ENCODE data around the gene RIMKLA. TPM values are rescaled to one million over a fixed set of nuclear protein-coding genes. Genes with fewer than 3 reads are reported as not detected.
A peak's percentile ranks its signal among the peaks of the same experiment; 100 is the strongest.

Gene RIMKLA
- polyA plus RNA-seq, 3 donors = not detected

DNA sequence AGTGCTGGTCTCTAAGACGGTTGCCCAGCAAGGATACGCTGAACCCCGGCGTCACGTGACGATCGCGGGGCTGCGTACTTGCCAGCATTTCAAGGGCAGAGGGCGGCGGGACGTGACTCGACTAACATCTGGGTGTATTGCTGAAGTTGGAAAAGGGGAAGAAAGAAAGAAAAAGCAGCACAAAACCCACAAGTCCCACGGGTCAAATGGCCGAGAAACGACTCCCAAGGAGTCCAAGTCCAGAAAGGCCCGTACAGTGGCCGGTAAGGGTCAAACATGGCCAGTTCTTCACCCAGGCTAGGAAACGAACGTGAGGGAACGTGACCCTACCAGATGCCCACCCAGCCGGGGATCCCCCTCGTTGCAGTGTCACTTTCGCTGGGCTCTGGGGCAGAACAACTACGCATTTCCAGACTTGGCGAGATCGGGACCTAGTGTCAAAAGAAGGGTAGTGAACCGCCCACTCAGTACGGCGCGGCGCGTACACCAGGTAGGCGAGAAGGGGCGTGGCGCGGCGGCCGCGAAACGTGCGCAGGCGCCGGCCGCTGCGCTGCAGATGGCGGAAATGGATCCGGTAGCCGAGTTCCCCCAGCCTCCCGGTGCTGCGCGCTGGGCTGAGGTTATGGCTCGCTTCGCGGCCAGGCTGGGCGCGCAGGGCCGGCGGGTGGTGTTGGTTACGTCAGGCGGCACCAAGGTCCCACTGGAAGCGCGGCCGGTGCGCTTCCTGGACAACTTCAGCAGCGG lies 75.6 kb downstream of the RIMKLA start, which contains the start of the genes PPCS and ZMYND12:
Gene PPCS, plus strand, starts transcription at position 534 of the 744 bp plus-strand sequence. Its CDS starts 23 bp downstream, at position 557.
Gene ZMYND12, minus strand, starts transcription at position 13 of the 744 bp plus-strand sequence. CDS start 25 bp downstream, outside the sequence.
- Mint-ChIP-seq H3K4me1 (peaks cover 22% of the 10 kb centered on the region), H3K36me3 (peaks cover 35 to 41% of the 10 kb centered on the region in 2 donors), H3K4me3 (peak within 1 kb of the TSS; percentile 92 to 96), H3K27me3 (ENCODE audit: low read depth in 3 of 3) (peaks cover 0 to 1% (median 0%) of the 10 kb centered on the region in 3 donors), H3K27ac (peak within 1 kb of the TSS; percentile 93 to 98 (median 95)), H3K9me3 (no peaks in the 10 kb centered on the region)
- H3K36me3 ChIP-seq (replicated peaks in 1 of 2; ENCODE audit: control insufficient read depth in 1 of 2, insufficient read depth in 2 of 2, low read length in 2 of 2) = peaks cover 25 to 36% of the 10 kb centered on the region in 2 donors
- WGBS (ENCODE audit: insufficient coverage) = under 1% methylated on average over 58 of the region's 66 CpGs
- peak within 1 kb of the TSS; percentile 64 to 91 (median 89) for H3K4me3 ChIP-seq (replicated peaks in 1 of 3; ENCODE audit: low read depth in 2 of 3, low read length in 3 of 3)
- H3K4me1 ChIP-seq (ENCODE audit: control insufficient read depth in 1 of 2, insufficient read depth in 2 of 2, low read length in 2 of 2) = peaks cover 14 to 28% of the 10 kb centered on the region in 2 donors
- TF ChIP-seq, protein P1, sequence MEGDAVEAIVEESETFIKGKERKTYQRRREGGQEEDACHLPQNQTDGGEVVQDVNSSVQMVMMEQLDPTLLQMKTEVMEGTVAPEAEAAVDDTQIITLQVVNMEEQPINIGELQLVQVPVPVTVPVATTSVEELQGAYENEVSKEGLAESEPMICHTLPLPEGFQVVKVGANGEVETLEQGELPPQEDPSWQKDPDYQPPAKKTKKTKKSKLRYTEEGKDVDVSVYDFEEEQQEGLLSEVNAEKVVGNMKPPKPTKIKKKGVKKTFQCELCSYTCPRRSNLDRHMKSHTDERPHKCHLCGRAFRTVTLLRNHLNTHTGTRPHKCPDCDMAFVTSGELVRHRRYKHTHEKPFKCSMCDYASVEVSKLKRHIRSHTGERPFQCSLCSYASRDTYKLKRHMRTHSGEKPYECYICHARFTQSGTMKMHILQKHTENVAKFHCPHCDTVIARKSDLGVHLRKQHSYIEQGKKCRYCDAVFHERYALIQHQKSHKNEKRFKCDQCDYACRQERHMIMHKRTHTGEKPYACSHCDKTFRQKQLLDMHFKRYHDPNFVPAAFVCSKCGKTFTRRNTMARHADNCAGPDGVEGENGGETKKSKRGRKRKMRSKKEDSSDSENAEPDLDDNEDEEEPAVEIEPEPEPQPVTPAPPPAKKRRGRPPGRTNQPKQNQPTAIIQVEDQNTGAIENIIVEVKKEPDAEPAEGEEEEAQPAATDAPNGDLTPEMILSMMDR (IDR thresholded peaks at IDR 0.05) = no peak
- peaks cover 24% of the 10 kb centered on the region for H3K79me2 ChIP-seq (ENCODE audit: insufficient read depth, low read length)
- H3K9me3 ChIP-seq (replicated peaks in 1 of 2; ENCODE audit: control insufficient read depth in 1 of 2, insufficient read depth in 1 of 2, low read length in 2 of 2) = no peaks in the 10 kb centered on the region
- intact Hi-C loops (cut with micrococcal nuclease) = loop anchor here in 1 of 2 donors (2.0 to 5.0 kb wide), 2 partner anchors 121 to 226 kb away; partner anchors contain the start of genes FOXJ3 and YBX1
- H3K27ac ChIP-seq (ENCODE audit: low read depth in 1 of 2, low read length in 2 of 2) = peak within 1 kb of the TSS; percentile 74 to 92
- H3K27me3 ChIP-seq (ENCODE audit: control insufficient read depth in 2 of 2, insufficient read depth in 2 of 2, low read length in 2 of 2) = no peaks in the 10 kb centered on the region
- peak within 1 kb of the TSS; percentile 100 for H2AFZ ChIP-seq (ENCODE audit: insufficient read depth, low read depth, low read length, poor library complexity, severe bottlenecking)
- peak within 1 kb of the TSS; percentile 96 for H3K4me2 ChIP-seq (replicated peaks; ENCODE audit: extremely low read depth, low read length, poor library complexity, severe bottlenecking)
- peak; percentile 77 to 89 (median 86) for DNase-seq
- H4K20me1 ChIP-seq (ENCODE audit: insufficient read depth, low read length) = no peaks in the 10 kb centered on the region
- peak within 1 kb of the TSS; percentile 96 for H3K9ac ChIP-seq (ENCODE audit: insufficient read depth, low read length, poor library complexity, severe bottlenecking)

DNA sequence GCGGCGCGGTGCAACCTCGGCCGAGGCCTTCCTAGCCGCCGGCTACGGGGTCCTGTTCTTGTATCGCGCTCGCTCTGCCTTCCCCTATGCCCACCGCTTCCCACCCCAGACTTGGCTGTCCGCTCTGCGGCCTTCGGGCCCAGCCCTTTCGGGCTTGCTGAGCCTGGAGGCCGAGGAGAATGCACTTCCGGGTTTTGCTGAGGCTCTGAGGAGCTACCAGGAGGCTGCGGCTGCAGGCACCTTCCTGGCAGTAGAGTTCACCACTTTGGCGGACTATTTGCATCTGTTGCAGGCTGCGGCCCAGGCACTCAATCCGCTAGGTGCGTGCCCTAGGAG lies 76.1 kb downstream of the RIMKLA start:
- intact Hi-C loops (cut with micrococcal nuclease) = loop anchor here in 1 of 2 donors (2.0 to 5.0 kb wide), 2 partner anchors 122 to 226 kb away; partner anchors contain the start of genes FOXJ3 and YBX1
- H3K9ac ChIP-seq (ENCODE audit: insufficient read depth, low read length, poor library complexity, severe bottlenecking) = peak overlapping the region; percentile 96
- peaks cover 14 to 28% of the 10 kb centered on the region in 2 donors for H3K4me1 ChIP-seq (ENCODE audit: control insufficient read depth in 1 of 2, insufficient read depth in 2 of 2, low read length in 2 of 2)
- no peaks in the 10 kb centered on the region for H3K9me3 ChIP-seq (replicated peaks in 1 of 2; ENCODE audit: control insufficient read depth in 1 of 2, insufficient read depth in 1 of 2, low read length in 2 of 2)
- peaks cover 25 to 41% of the 10 kb centered on the region in 2 donors for H3K36me3 ChIP-seq (replicated peaks in 1 of 2; ENCODE audit: control insufficient read depth in 1 of 2, insufficient read depth in 2 of 2, low read length in 2 of 2)
- DNase-seq = peak; percentile 55 to 67 (median 62)
- H3K4me1 Mint-ChIP-seq = peaks cover 23% of the 10 kb centered on the region
- TF ChIP-seq, protein P1 (IDR thresholded peaks at IDR 0.05) = no peak
- peaks cover 0 to 2% (median 1%) of the 10 kb centered on the region in 3 donors for H3K27me3 Mint-ChIP-seq (ENCODE audit: low read depth in 3 of 3)
- peak overlapping the region; percentile 93 to 98 (median 95) for H3K27ac Mint-ChIP-seq
- H2AFZ ChIP-seq (ENCODE audit: insufficient read depth, low read depth, low read length, poor library complexity, severe bottlenecking) = peak overlapping the region; percentile 100
- peak overlapping the region; percentile 64 to 91 (median 89) for H3K4me3 ChIP-seq (replicated peaks in 1 of 3; ENCODE audit: low read depth in 2 of 3, low read length in 3 of 3)
- H3K4me3 Mint-ChIP-seq = peak overlapping the region; percentile 92 to 96
- peaks cover 24% of the 10 kb centered on the region for H3K79me2 ChIP-seq (ENCODE audit: insufficient read depth, low read length)
- H3K27me3 ChIP-seq (ENCODE audit: control insufficient read depth in 2 of 2, insufficient read depth in 2 of 2, low read length in 2 of 2) = no peaks in the 10 kb centered on the region
- H3K9me3 Mint-ChIP-seq = no peaks in the 10 kb centered on the region
- WGBS (ENCODE audit: insufficient coverage) = 0% methylated on average over 23 of the region's 23 CpGs
- H3K4me2 ChIP-seq (replicated peaks; ENCODE audit: extremely low read depth, low read length, poor library complexity, severe bottlenecking) = peak overlapping the region; percentile 96
- H4K20me1 ChIP-seq (ENCODE audit: insufficient read depth, low read length) = no peaks in the 10 kb centered on the region
- H3K36me3 Mint-ChIP-seq = peaks cover 37 to 46% of the 10 kb centered on the region in 2 donors
- H3K27ac ChIP-seq (ENCODE audit: low read depth in 1 of 2, low read length in 2 of 2) = peak overlapping the region; percentile 74 to 92
